Tibial nerve (tissue), 4 donors: ENCODE results near the gene TENT4B.

ENCODE experiments used
- EP300 ChIP-seq, 2 donors: sonication (generic); formaldehyde crosslinking; IDR thresholded peaks; one replicate each; pipeline ENCODE4 v1.6.1; 2017; ENCODE audit warnings: antibody characterized with exemption in 2 of 2, mild to moderate bottlenecking in 1 of 2
- POLR2A ChIP-seq, 2 donors: fragments of 450-650 bp; IDR thresholded peaks; one replicate each; pipeline ENCODE4 v1.6.1; 2017; ENCODE audit warnings: antibody characterized with exemption in 2 of 2, mild to moderate bottlenecking in 2 of 2, moderate library complexity in 2 of 2
- TF ChIP-seq, protein P1 (sequence below), 5 experiments: fragments of 200-600 bp in 3 of 5; fragments of 450-650 bp in 2 of 5; sonication (generic) in 3 of 5; IDR thresholded peaks; one replicate each; pipeline ENCODE4 v1.5.1; 2016 to 2019; ENCODE audit warnings: antibody characterized with exemption in 5 of 5, mild to moderate bottlenecking in 3 of 5, moderate library complexity in 2 of 5

DNA sequence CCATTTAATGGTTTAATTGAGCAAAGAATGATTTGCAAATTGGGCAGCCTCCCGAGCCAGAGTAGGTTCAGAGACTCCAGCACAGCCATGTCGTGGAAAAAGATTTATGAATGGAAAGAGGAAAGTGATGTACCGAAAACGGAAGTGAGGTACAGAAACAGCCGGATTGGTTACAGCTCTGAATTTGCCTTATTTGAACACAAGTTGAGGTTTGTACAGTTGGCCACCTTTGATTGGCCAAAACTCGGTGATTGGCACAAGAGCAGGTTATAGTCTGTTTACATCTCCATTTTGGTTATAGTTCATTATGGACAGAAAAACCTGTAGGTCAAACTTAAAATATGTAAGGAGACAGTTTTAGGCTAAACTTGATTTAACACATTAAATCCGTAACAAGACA, 44.5 kb downstream of the TENT4B start:
- TF ChIP-seq, protein P1, sequence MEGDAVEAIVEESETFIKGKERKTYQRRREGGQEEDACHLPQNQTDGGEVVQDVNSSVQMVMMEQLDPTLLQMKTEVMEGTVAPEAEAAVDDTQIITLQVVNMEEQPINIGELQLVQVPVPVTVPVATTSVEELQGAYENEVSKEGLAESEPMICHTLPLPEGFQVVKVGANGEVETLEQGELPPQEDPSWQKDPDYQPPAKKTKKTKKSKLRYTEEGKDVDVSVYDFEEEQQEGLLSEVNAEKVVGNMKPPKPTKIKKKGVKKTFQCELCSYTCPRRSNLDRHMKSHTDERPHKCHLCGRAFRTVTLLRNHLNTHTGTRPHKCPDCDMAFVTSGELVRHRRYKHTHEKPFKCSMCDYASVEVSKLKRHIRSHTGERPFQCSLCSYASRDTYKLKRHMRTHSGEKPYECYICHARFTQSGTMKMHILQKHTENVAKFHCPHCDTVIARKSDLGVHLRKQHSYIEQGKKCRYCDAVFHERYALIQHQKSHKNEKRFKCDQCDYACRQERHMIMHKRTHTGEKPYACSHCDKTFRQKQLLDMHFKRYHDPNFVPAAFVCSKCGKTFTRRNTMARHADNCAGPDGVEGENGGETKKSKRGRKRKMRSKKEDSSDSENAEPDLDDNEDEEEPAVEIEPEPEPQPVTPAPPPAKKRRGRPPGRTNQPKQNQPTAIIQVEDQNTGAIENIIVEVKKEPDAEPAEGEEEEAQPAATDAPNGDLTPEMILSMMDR (IDR thresholded peaks at IDR 0.05) = no peak
- TF ChIP-seq POLR2A (IDR thresholded peaks at IDR 0.05) (no peak), EP300 (IDR thresholded peaks at IDR 0.05) (no peak)
